Measurements from ENCODE around the gene UBIAD1.
"Not testable (repeated sequence)": the region's sequence is repeated elsewhere in the genome, so short reads cannot be mapped to it uniquely, and the experiment has no call there.

Gene UBIAD1

DNA sequence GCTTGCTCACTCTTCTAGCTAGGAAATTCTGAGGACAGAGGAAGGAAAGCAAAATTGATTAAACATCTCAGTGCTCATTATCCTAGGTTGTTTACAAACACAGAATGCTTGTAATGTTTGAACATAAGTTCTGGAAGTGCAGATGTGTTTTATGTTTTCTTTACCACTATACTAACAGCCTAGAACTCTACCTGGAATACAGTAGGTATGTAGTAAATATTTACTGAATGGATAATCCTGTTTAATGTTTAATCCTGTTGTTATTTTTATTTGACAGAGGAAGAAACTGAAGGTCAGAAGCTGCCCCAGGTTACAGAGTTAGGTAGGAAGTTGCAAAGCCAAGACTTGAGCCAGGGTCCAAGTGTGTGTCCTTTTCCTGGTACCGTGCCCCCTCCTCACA lies 16.7 kb upstream of the UBIAD1 start:
- FAIRE-seq: no peak
- TF ChIP-seq TAF1 (IDR thresholded peaks at IDR 0.05; ENCODE audit: borderline replicate concordance, low read depth, low read length) (no peak), POLR2A (IDR thresholded peaks at IDR 0.05; ENCODE audit: low read depth, low read length) (no peak), POLR2AphosphoS5 (IDR thresholded peaks at IDR 0.05; ENCODE audit: low read depth, low read length) (no peak)
- DNase-seq (ENCODE audit: insufficient read length): no peak

GRCh38 chr1:11262171-11263049 lies 10.6 kb upstream of the UBIAD1 start, which contains the start of gene MTOR:
Gene MTOR, minus strand, starts transcription at chr1:11262551. Its CDS starts 3,142 bp downstream, at chr1:11259409.
- peak; percentile 99 for FAIRE-seq
- DNase-seq (ENCODE audit: insufficient read length): peak; percentile 99
- peak; percentile 75 for TF ChIP-seq POLR2A (IDR thresholded peaks at IDR 0.05; ENCODE audit: low read depth, low read length)
- peak; percentile 71 for TF ChIP-seq POLR2AphosphoS5 (IDR thresholded peaks at IDR 0.05; ENCODE audit: low read depth, low read length)
- TF ChIP-seq TAF1 (IDR thresholded peaks at IDR 0.05; ENCODE audit: borderline replicate concordance, low read depth, low read length): peak; percentile 84

DNA sequence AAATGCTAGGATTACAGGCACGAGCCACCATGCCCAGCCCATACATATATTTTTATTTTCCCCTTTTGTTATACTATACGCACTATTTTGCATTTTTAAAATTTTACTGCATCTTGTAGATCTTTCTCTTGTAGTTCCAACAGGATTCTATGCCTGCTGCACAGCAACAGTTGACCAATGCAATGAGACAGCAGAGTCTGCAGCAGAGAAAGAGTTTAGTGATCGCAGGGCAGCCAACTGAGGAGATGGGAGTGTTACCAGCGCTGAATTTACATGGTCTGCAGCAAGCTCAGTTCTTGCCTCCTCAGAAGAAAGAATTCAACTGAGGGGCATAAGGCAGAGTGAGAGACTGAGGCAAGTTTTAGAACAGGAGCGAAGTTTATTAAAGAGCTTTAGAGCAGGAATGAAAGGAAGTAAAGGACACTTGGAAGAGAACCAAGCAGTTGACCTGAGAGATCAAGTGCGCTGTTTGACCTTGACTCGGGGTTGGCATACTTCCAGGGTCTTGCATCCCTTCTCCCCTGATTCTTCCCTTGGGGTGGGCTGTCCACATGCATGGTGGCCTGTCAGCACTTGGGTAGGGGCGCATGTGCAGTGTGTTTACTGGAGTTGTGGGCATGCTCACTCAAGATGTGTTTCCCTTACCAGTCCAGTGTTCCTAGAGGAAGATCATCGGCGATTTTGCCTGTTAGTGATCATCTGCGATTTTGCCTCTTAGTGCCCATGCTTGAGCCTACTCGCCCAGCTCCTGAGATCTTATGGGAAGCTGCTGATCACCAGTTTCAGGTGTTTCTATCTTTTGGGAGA lies 6.5 kb upstream of the UBIAD1 start:
- DNase-seq (ENCODE audit: insufficient read length) (no peak), FAIRE-seq (no peak)
- TF ChIP-seq TAF1 (IDR thresholded peaks at IDR 0.05; ENCODE audit: borderline replicate concordance, low read depth, low read length): no peak
- no peak for TF ChIP-seq POLR2A (IDR thresholded peaks at IDR 0.05; ENCODE audit: low read depth, low read length)
- TF ChIP-seq POLR2AphosphoS5 (IDR thresholded peaks at IDR 0.05; ENCODE audit: low read depth, low read length): no peak

DNA sequence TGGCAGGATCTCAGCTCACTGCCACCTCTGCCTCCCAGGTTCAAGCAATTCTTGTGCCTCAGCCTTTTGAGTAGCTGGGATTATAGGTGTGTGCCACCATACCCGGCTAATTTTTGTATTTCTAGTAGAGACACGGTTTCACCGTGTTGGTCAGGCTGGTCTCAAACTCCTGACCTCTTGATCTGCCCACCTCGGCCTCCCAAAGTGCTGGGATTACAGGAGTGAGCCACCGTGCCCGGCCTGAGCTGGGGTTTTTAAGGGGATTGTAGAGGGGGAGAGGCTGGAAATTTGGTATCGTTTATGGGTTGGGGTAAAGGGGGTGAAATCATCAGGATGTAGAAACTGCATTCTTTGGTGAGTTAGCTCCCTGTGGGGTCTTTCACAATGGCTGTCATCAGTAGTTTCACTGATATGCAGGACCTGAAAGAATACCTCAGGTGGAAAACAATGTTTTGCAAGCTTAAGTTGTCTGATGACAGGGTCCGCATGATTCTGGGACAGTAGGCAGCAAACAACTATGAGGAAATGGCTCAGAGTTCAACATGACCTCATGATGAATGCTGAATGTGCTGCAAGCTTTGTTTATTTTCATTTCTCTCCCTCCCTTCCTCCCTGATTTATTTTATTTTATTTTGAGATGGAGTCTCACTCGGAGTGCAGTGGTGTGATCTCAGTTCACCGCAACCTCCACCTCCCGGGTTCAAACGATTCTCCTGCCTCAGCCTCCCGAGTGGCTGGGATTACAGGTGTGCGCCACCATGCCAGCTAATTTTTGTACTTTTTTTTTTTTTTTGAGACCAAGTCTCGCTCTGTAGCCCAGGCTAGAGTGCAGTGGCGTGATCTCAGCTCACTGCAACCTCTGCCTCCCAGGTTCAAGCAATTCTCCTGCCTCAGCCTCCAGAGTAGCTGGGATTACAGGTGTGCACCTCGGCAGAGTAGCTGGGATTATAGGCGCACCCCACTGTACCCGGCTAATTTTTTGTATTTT lies 5.4 kb upstream of the UBIAD1 start:
- DNase-seq (ENCODE audit: insufficient read length); FAIRE-seq: not testable (repeated sequence)

DNA sequence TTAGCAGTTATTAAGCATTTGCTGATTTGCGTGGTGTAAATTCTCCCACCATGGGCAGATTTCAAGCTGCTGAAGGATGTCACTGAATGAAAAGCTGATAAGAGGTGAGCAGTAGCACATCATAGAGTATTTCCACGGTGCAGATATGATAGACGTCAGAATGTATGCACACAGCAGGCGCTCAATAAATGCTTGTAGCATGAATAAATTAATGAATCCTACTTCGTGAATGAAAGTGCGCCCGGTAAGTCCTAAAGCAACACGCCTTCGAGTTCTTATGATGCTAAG lies 510 bp upstream of the UBIAD1 start:
- TF ChIP-seq POLR2A (IDR thresholded peaks at IDR 0.05; ENCODE audit: low read depth, low read length): no peak
- no peak for TF ChIP-seq TAF1 (IDR thresholded peaks at IDR 0.05; ENCODE audit: borderline replicate concordance, low read depth, low read length)
- no peak for TF ChIP-seq POLR2AphosphoS5 (IDR thresholded peaks at IDR 0.05; ENCODE audit: low read depth, low read length)
- no peak for DNase-seq (ENCODE audit: insufficient read length)
- no peak for FAIRE-seq

DNA sequence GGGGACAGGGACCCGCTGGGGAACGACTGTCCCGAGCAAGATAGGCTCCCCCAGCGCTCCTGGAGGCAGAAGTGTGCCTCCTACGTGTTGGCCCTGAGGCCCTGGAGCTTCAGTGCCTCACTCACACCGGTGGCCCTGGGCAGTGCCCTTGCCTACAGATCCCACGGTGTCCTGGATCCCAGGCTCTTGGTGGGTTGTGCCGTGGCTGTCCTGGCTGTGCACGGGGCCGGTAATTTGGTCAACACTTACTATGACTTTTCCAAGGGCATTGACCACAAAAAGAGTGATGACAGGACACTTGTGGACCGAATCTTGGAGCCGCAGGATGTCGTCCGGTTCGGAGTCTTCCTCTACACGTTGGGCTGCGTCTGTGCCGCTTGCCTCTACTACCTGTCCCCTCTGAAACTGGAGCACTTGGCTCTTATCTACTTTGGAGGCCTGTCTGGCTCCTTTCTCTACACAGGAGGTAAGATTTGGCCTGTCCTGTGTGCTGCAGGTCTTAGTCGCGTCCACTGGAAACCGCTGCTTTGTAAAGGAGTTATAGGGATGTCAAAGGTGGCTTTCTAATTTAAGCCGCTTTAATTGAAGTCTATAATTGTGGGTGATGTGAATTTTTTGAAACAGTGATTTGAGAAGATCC lies 717 bp downstream of the UBIAD1 start:
- TF ChIP-seq TAF1 (IDR thresholded peaks at IDR 0.05; ENCODE audit: borderline replicate concordance, low read depth, low read length) (no peak), POLR2A (IDR thresholded peaks at IDR 0.05; ENCODE audit: low read depth, low read length) (no peak), POLR2AphosphoS5 (IDR thresholded peaks at IDR 0.05; ENCODE audit: low read depth, low read length) (no peak)
- FAIRE-seq: no peak
- no peak for DNase-seq (ENCODE audit: insufficient read length)

DNA sequence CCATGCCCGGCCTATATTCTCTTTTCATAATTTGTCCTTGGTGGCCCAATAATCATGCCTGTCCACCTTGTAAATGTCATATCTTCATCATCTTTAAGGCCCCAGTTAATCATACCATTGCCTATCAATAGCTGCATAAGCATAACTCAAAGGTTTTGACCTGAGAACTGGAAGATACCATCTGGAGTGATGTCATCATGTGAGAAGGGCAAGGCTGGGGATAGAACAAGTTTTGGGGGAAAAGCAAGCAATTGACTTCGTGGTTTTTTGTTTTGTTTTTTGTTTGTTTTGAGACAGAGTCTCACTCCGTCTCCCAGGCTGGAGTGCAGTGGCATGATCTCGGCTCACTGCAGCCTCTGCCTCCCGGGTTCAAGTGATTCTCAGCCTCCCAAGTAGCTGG lies 6.2 kb downstream of the UBIAD1 start:
- FAIRE-seq: no peak
- no peak for DNase-seq (ENCODE audit: insufficient read length)
- TF ChIP-seq POLR2A (IDR thresholded peaks at IDR 0.05; ENCODE audit: low read depth, low read length) (no peak), TAF1 (IDR thresholded peaks at IDR 0.05; ENCODE audit: borderline replicate concordance, low read depth, low read length) (no peak), POLR2AphosphoS5 (IDR thresholded peaks at IDR 0.05; ENCODE audit: low read depth, low read length) (no peak)

DNA sequence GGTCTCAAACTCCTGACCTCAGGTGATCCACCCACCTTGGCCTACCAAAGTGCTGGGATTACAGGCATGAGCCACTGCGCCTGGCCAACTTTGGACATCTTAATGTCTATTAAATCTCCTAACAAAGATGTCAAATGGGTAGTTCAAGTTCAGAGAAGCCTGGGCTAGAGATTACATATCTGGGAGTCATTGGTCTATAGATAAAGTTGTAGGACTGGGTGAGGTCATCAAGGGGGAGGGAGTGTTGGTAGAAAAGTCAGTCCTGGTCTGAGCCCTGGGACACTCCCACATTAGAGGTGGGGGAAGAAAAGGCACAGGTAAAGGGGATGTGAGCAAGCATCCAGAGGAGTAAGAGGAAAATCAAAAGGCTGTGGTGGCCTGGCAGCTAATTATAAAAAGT lies 6.6 kb downstream of the UBIAD1 start:
- DNase-seq (ENCODE audit: insufficient read length): no peak
- TF ChIP-seq POLR2A (IDR thresholded peaks at IDR 0.05; ENCODE audit: low read depth, low read length) (no peak), POLR2AphosphoS5 (IDR thresholded peaks at IDR 0.05; ENCODE audit: low read depth, low read length) (no peak), TAF1 (IDR thresholded peaks at IDR 0.05; ENCODE audit: borderline replicate concordance, low read depth, low read length) (no peak)
- no peak for FAIRE-seq

- DNase-seq (ENCODE audit: insufficient read length): no peak
- FAIRE-seq: peak; percentile 65
- TF ChIP-seq POLR2A (IDR thresholded peaks at IDR 0.05; ENCODE audit: low read depth, low read length): no peak
- no peak for TF ChIP-seq TAF1 (IDR thresholded peaks at IDR 0.05; ENCODE audit: borderline replicate concordance, low read depth, low read length)
- no peak for TF ChIP-seq POLR2AphosphoS5 (IDR thresholded peaks at IDR 0.05; ENCODE audit: low read depth, low read length)
These were observed 7.8 kb downstream of the UBIAD1 start for GRCh38 chr1:11280719-11281376.
